Activated naive CD8-positive, alpha-beta T cell treated with anti-CD3 and anti-CD28 coated beads for 36 hours (primary cell): Measurements from ENCODE around the gene GIPC3. TPM values are rescaled to one million over a fixed set of nuclear protein-coding genes. Genes with fewer than 3 reads are reported as not detected.
"Not testable (repeated sequence)": the region's sequence is repeated elsewhere in the genome, so short reads cannot be mapped to it uniquely, and the experiment has no call there.

Experiments
- DNase-seq: peaks from one replicate; pipeline ENCODE4 v3.0.0; 2021
- H3K27ac Mint-ChIP-seq: one replicate; pipeline ENCODE4 v1.8.0; 2022; ENCODE audit warnings: mild to moderate bottlenecking, moderate library complexity, mixed read lengths
- H3K27me3 Mint-ChIP-seq: one replicate; pipeline ENCODE4 v1.8.0; 2022; ENCODE audit warnings: mild to moderate bottlenecking, mixed read lengths
- H3K36me3 Mint-ChIP-seq: one replicate; pipeline ENCODE4 v1.8.0; 2021; ENCODE audit warnings: mild to moderate bottlenecking, mixed read lengths
- H3K4me1 Mint-ChIP-seq: one replicate; pipeline ENCODE4 v1.8.0; 2021; ENCODE audit warnings: mixed read lengths
- H3K4me3 Mint-ChIP-seq: one replicate; pipeline ENCODE4 v1.8.0; 2022; ENCODE audit warnings: mild to moderate bottlenecking, moderate library complexity, mixed read lengths
- H3K9me3 Mint-ChIP-seq: one replicate; pipeline ENCODE4 v1.8.0; 2022; ENCODE audit warnings: mixed read lengths
- total RNA-seq, 2 experiments: library from RNA; stranded (reverse); gene quantifications; one replicate each; pipeline ENCODE4 v1.2.3, GENCODE V29; 2021

Gene GIPC3
- total RNA-seq, 2 experiments from 2014 or later, result 0.32 to 0.43 TPM

DNA sequence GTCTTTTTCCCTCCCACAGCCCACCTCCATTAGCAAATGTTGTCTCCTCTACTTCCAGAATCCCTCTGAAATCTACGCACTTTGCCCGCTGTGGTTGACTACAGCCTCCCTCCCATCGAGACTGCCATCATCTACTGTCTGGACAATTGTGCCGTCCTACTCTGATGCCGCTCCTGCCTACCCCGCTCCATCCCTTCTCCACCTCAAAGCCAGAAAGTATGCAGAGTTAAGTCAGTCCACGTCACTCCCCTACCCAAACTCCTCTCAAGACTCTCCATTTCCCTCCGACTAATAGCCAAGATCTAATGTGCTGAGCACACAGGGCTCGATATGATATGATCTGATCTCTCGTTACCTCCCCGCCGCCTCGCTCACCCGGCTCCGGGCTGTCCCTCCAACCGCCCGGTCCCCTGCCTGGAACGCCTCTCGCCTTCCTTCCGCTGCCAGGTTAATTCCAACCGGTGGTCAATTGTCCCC, 40.8 kb downstream of the GIPC3 start:
- peak overlapping the region; percentile 88 for H3K4me3 Mint-ChIP-seq
- no peaks in the 10 kb centered on the region for H3K27me3 Mint-ChIP-seq
- no peaks in the 10 kb centered on the region for H3K9me3 Mint-ChIP-seq
- peaks cover 14% of the 10 kb centered on the region for H3K4me1 Mint-ChIP-seq
- peaks cover 3% of the 10 kb centered on the region for H3K36me3 Mint-ChIP-seq
- peak overlapping the region; percentile 97 for H3K27ac Mint-ChIP-seq
- DNase-seq, result no peak

DNA sequence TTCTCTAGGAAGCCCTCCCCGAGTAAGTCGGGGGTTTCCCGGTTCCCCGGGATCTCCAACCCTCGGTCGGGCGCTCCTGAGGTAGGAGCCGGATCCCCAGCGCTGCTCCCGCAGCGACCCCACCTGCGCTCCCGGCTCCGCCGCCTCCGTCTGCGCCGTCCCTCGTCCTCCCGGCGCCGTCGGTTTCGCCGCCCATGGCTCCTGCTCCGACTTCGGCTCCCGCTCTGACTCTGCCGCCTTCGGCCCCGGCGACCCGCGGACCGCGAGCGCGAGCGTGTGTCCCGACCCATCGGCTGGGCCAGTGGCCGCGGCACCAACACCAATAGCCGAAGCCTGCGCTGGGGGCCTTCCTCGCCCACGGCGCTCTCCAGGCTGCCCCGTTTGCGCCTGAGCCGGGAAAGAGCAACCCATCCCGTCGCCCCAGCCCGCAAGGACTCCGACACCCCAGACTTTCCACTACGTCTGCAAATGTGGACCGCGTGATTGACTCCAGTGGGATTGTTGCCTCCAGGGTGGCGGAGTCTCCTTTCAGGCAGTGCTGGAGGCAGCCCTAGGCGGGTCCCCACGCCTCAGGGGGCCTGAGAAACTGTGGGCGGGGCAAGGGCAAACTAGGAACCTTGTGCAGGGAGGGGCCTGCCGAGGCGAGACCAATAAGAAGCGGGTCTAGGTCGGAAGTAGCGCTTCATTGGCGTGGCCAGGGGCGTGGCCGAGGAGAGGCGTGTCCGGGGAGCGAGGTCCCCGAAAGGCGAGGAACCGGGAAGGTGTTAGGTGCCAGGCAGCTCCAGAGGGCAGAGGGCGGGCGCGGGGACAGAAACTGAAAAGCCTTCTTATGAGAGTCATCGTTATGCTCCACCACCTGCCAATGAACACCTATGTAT, 41.4 kb downstream of the GIPC3 start, which contains the start of gene CACTIN:
TSS of gene CACTIN (minus strand) at position 318 of the 878 bp plus-strand sequence. CDS start at position 290, 28 bp downstream.
- peak; percentile 99 for DNase-seq
- Mint-ChIP-seq H3K9me3 (no peaks in the 10 kb centered on the region), H3K27me3 (no peaks in the 10 kb centered on the region), H3K36me3 (peaks cover 3% of the 10 kb centered on the region), H3K27ac (peak within 1 kb of the TSS; percentile 97), H3K4me3 (peak within 1 kb of the TSS; percentile 88), H3K4me1 (peaks cover 14% of the 10 kb centered on the region)

DNA sequence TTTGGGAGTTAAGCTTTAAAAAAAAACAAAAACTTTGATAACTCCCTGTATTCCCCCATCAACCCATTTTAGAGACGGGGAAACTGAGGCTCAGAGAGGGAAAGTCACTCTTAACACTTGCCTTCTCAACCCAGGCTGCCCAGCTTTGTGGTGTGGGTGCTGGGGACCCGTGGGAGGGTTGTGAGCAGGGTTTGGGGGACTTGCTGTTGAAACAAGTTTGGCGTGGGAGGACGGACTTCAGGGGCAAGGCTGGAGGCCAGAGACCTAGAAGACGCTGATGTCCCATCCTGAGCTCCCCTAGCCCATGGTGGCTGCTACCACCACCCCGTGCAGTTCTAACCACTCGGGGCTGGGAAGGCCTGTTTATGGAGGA, 42.1 kb downstream of the GIPC3 start:
- Mint-ChIP-seq H3K36me3 (peaks cover 3% of the 10 kb centered on the region), H3K9me3 (no peaks in the 10 kb centered on the region), H3K4me1 (peaks cover 14% of the 10 kb centered on the region), H3K4me3 (peak overlapping the region; percentile 88), H3K27ac (peak overlapping the region; percentile 97), H3K27me3 (no peaks in the 10 kb centered on the region)
- no peak for DNase-seq

DNA sequence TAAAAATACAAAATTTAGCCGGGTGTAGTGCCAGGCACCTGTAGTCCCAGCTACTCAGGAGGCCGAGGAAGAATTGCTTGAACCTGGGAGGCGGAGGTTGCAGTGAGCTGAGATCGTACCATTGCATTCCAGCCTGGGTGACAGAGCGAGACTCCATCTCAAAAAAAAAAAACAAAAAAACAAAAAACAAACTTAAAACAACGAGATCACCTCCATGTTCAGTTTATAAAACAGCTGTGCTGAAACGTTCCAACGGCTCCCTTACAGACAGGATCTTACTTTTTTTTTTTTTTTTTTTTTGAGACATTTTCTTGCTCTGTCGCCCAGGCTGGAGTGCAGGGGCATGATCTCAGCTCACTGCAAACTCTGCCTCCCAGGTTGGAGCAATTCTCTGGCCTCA, 43.5 kb downstream of the GIPC3 start:
- H3K36me3 Mint-ChIP-seq, H3K27me3 Mint-ChIP-seq, DNase-seq, H3K4me3 Mint-ChIP-seq, H3K27ac Mint-ChIP-seq, H3K9me3 Mint-ChIP-seq: not testable (repeated sequence)
- peaks cover 14% of the 10 kb centered on the region for H3K4me1 Mint-ChIP-seq

DNA sequence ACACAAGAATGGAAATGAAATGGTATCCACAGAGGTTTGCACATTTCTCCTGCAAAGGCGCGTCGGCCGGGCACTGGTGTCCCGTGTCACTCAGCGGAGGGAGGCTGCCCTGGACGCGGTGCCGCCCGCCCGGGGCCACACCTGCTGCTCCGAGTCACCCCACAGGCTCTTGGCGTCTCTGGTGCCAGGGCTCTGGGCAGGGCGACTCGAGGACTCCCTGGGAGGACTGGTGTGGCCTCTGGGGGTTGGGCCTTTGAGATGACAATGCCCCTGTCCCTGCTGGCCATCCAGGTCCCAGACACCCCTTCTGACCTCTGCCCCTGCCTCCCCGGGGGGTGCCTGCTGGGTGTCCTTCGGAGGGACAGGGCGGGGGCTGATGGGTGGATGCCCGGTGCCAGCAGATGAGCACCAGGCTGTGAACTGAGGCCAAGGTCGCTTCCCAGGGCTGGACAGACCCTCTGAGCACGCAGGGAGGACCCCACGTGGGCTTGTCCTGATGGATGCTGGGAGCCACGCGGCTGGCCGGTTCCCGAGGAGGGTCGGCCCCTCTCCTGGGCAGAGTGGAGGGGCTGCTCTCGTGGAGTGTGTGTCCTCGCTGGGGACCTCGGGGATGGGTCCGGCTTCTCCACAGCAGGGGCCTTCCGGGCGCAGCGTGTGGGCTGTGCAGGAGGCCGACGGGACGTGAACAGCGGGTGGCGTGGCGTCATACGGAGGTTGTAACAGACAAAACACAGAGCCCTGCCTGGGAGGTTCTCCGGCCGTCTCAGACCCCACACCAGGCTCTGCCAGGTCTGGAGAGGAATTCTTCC, 46.0 kb downstream of the GIPC3 start:
- no peak overlapping the region for H3K4me3 Mint-ChIP-seq
- DNase-seq, result no peak
- no peaks in the 10 kb centered on the region for H3K9me3 Mint-ChIP-seq
- H3K27me3 Mint-ChIP-seq, result no peaks in the 10 kb centered on the region
- no peak overlapping the region for H3K27ac Mint-ChIP-seq
- H3K4me1 Mint-ChIP-seq, result no peaks in the 10 kb centered on the region
- H3K36me3 Mint-ChIP-seq, result no peaks in the 10 kb centered on the region

DNA sequence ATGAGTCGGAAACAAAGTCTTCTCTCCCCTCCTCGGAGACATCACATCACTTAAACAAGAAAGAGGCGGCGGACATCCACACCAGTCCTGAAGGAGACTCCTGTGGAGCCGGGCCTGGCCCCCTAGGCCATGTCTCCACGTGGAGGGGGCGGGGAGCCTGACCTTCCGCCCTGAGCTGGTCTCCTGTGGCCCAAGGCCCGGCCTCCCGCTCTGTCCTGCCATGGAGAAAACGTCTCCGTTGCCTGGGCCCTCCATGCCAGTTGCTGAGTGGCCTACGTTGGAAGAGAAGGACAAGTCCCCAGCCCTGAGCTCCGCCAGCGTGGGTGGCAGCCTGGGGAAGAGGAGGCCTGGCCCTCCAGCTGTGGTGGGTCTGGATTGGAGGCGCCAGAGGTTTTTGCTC, 46.8 kb downstream of the GIPC3 start:
- Mint-ChIP-seq H3K27ac (no peak overlapping the region), H3K4me1 (no peaks in the 10 kb centered on the region), H3K36me3 (no peaks in the 10 kb centered on the region), H3K4me3 (no peak overlapping the region), H3K27me3 (no peaks in the 10 kb centered on the region), H3K9me3 (no peaks in the 10 kb centered on the region)
- DNase-seq, result no peak

DNA sequence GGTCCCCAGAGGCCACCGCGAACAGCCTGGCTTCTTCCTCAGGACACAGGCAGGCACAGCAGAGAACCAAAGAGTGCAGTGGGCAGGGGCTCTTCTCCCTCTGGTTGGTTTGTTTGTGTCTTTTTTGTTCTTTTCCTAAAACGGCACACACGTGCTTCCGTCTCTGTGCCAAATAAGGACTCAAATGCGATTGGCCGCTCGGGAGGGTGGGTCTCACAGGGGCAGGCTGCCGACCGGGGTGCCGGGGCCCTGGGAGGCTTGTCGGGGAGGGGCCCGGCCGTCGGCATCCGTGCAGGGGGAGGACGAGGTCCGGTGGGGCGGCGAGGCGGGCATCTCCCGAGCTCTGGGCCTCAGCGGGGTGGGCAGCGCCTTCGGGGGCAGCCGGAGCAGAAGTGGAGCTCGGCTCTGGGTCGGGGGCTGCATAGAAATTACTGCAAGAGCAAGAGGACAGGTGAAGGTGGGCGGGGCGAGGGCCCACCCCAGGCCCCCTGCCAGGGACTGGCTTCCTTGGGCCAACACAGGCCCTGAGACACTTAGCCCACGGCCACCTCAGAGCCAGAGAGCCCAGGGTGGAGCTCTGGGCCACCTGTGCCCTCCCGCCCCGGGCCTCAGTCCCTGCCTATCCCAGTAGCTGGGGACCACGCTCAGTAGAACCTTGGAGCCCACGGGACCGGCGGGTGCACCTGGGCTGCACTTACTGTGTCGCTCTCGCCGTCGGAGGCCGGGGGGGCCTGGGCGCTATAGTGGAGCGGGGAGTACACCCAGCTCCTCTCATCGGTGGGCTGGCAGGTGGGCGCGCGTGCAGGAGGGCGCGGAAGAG, 47.7 kb downstream of the GIPC3 start:
- no peak overlapping the region for H3K27ac Mint-ChIP-seq
- H3K9me3 Mint-ChIP-seq, result no peaks in the 10 kb centered on the region
- H3K4me1 Mint-ChIP-seq, result no peaks in the 10 kb centered on the region
- no peak overlapping the region for H3K4me3 Mint-ChIP-seq
- H3K27me3 Mint-ChIP-seq, result no peaks in the 10 kb centered on the region
- no peak for DNase-seq
- H3K36me3 Mint-ChIP-seq, result no peaks in the 10 kb centered on the region

DNA sequence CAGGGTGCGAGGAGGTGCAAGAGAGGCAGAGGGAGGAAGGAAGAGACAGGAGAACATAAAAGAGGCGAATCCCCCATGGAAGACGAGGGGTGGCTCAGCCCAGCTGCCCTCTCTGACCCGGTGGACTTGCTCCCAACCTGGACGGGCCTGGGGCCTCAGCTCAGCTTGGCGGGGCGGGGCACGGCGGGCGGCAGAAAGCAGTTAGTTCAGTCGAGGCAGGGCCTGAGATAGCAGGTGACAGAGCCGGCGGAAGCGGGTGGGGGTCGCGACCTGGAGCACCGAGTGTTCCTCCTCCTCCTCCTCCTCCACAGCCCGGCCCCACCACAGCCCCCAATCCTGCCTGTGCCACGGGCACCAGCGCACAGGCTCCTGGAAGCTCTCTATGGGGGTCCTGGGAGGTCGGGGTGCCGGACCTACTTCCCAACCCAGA, 48.3 kb downstream of the GIPC3 start:
- no peaks in the 10 kb centered on the region for H3K4me1 Mint-ChIP-seq

DNA sequence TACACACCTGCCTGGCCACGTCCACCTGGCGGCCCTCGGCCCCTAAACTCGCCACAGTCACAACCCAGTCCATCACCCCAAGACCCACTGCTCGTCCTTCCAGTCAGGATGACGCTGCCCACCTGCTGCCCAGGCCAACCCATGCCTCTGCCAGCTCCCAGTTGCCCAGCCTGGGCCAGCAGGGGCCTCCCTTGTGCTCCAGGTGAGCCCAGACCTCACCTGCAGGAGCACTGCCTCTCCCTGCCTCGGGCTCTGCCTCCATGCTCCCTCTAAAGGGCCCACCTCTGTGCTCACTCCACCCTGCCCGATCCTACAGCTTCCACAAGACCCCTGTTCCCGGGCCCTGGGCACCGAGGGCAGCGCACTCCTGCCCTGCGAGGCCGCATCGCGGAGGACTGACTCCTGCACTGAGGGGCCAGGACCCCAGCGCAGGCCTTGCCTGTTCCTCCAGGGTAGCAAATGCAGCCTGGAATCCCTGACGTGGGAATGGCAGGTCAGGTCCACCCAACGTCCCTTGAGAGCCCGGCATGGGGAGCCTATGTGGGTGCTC, 49.3 kb downstream of the GIPC3 start:
- Mint-ChIP-seq H3K27ac (no peak overlapping the region), H3K4me3 (no peak overlapping the region), H3K27me3 (no peaks in the 10 kb centered on the region)

More for the DNA sequence above, 48.3 kb downstream of the GIPC3 start:
- no peaks in the 10 kb centered on the region for H3K36me3 Mint-ChIP-seq
- H3K27ac Mint-ChIP-seq, result no peak overlapping the region
- no peak overlapping the region for H3K4me3 Mint-ChIP-seq
- no peaks in the 10 kb centered on the region for H3K9me3 Mint-ChIP-seq
- DNase-seq, result no peak
- H3K27me3 Mint-ChIP-seq, result no peaks in the 10 kb centered on the region

DNA sequence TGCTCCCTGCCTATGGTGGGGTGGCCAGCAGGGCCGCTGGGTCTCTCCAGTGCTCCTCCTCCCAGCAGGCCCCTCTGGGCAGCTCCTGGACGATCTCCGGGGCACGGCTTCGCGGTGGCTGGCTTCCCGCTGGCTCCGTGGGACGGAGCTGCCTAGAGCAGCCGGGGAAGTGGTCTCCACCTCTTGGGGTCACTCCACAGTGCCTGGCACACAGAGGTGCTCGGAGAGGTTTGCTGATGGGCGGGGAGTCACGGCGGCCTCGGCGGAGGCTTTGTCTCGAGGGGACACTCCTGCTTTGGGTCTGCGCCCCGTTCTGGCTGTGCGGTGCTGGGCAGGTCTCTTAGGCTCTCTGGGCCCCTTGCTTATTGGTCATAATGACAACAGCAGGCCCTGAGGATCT, 51.2 kb downstream of the GIPC3 start:
- Mint-ChIP-seq H3K36me3 (no peaks in the 10 kb centered on the region), H3K27ac (no peak overlapping the region), H3K4me3 (no peak overlapping the region), H3K9me3 (no peaks in the 10 kb centered on the region), H3K27me3 (no peaks in the 10 kb centered on the region), H3K4me1 (no peaks in the 10 kb centered on the region)
- DNase-seq, result no peak

More for the DNA sequence above, 49.3 kb downstream of the GIPC3 start:
- DNase-seq, result no peak
- Mint-ChIP-seq H3K36me3 (no peaks in the 10 kb centered on the region), H3K9me3 (no peaks in the 10 kb centered on the region), H3K4me1 (no peaks in the 10 kb centered on the region)

DNA sequence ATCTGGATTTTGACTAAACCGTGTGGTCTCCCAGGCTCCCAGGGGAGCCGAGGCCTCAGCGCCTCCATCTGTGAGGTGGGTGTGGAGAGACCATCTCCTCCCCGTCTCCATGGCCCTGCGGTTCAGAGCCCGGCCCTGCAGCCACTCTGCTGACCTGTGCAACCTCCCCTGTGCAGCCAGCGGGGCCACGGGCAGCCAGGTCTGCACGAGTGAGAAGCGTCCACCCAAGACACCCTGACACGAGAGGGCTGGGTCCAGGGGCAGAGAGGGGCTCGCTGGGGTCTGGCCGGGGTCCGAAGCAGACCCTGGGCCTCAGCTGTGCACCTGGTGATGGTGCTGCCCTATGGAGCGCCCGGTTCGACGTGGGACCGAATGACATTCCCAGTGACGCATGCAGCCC, 51.7 kb downstream of the GIPC3 start:
- no peak overlapping the region for H3K4me3 Mint-ChIP-seq
- no peaks in the 10 kb centered on the region for H3K36me3 Mint-ChIP-seq
- no peaks in the 10 kb centered on the region for H3K4me1 Mint-ChIP-seq
- no peak for DNase-seq
- no peak overlapping the region for H3K27ac Mint-ChIP-seq
- H3K27me3 Mint-ChIP-seq, result no peaks in the 10 kb centered on the region
- H3K9me3 Mint-ChIP-seq, result no peaks in the 10 kb centered on the region

DNA sequence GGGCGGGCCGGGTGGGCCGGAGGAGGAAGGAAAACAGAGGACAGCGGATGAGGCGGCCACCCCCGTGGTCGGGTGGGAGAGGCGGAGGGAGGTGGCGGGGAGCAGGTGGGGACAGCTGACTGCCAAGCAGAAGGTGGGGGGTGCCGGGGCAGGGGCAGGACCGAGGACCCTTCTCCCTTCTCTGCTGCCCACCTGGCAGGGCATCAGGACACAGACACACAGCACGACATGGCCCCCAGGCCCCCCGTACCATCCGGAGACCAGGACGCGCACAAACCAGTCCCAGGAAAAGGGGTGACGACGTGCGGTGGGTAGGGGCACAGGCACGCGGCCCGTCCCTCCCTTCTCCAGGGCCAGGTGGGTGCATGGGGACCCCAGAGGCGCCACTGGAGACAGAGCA, 52.3 kb downstream of the GIPC3 start:
- DNase-seq, result no peak
- H3K4me3 Mint-ChIP-seq, result no peak overlapping the region
- no peak overlapping the region for H3K27ac Mint-ChIP-seq
- H3K36me3 Mint-ChIP-seq, result no peaks in the 10 kb centered on the region
- H3K27me3 Mint-ChIP-seq, result no peaks in the 10 kb centered on the region
- no peaks in the 10 kb centered on the region for H3K9me3 Mint-ChIP-seq
- no peaks in the 10 kb centered on the region for H3K4me1 Mint-ChIP-seq

DNA sequence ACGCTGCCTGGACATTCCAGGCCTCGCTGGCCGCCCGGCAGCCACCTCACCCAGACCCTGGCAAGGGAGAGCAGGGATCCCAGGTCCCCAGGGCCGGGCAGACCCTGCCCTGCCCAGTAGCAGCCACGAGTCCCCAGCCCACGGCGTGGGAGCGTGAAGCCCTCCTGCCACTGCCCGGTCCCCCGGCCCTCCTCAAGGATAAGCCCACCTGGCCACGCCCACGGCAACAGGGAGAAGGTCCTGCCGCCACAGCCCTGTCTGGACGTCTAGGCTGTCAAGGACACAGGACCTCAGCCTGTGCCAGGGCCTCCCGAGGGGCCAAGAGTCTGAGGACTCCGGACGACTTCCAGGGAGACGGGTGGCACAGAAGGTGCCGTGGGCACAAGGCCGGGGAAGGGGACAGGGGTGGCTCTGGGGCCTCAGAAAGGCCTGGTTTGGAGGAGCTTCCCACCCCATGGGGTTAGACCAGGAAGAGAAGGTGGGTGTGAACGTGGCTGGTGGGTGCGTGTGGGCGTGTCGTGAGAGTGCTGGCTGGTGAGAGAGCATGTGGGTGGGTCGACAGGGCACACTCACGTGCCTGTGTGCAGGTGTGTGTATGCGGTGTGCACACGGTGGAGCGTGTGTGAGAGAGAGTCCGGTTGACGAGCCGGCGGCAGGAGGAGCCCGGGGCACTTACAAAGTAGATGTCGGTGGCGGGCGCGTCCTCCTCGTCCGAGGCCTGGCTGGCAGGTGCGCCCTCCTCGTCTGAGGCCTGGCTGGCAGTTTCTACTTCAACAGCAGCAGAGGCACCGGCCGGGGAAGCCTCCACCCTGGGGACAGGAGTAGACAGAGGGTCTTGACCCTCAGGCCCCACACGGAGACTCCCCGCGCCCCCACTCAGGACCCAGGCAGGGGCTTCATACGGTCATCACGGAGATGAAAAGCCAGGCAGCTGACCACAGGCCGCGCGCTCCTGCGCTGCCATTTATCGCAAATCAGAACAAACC, 53.2 kb downstream of the GIPC3 start:
- no peaks in the 10 kb centered on the region for H3K27me3 Mint-ChIP-seq
- DNase-seq, result no peak
- H3K4me1 Mint-ChIP-seq, result no peaks in the 10 kb centered on the region
- H3K27ac Mint-ChIP-seq, result no peak overlapping the region
- H3K9me3 Mint-ChIP-seq, result no peaks in the 10 kb centered on the region
- no peaks in the 10 kb centered on the region for H3K36me3 Mint-ChIP-seq
- H3K4me3 Mint-ChIP-seq, result no peak overlapping the region
